Lower leg skin (tissue), 4 donors: Measurements from ENCODE around the gene CHD8. TPM values are rescaled to one million over a fixed set of nuclear protein-coding genes. Genes with fewer than 3 reads are reported as not detected.

Experiments
- DNase-seq, 2 donors: peaks; one replicate each; pipeline ENCODE4 v3.0.0-alpha.2; 2019; ENCODE audit warnings: low spot score in 2 of 2
- H3K4me3 ChIP-seq: fragments of 200-600 bp; sonication (generic); 2 replicates; pipeline ENCODE4 v1.5.1; 2017; ENCODE audit warnings: mild to moderate bottlenecking, low read depth; ENCODE audit not compliant: poor library complexity, severe bottlenecking
- POLR2A ChIP-seq, 2 donors: fragments of 450-650 bp; IDR thresholded peaks; one replicate each; pipeline ENCODE4 v1.6.1; 2016 to 2017; ENCODE audit warnings: antibody characterized with exemption in 2 of 2, mild to moderate bottlenecking in 1 of 2, moderate library complexity in 1 of 2
- WGBS, 2 donors: methylation state at CpG; one replicate each; pipeline ENCODE4 v1.1.5; 2018; 5-methylcytosine and 5-hydroxymethylcytosine counted together
- intact Hi-C: fragments of 100-400 bp; cut with DNase I; formaldehyde crosslinking; loops from one replicate; pipeline ENCODE4 v1.15.0; 2023; ENCODE audit warnings: low total_unique reads
- total RNA-seq, 4 donors: library from RNA; depleted of rRNA; stranded (reverse); fragments of >200 nt; gene quantifications; one replicate each; pipeline ENCODE4 v1.1.0, GENCODE V29; 2016
- TF ChIP-seq, protein P1 (sequence below), 3 donors: fragments of 450-650 bp; IDR thresholded peaks; one replicate each; pipeline ENCODE4 v1.5.1; 2016; ENCODE audit warnings: antibody characterized with exemption in 3 of 3, mild to moderate bottlenecking in 3 of 3, moderate library complexity in 2 of 3

The CHD8 gene, protein sequence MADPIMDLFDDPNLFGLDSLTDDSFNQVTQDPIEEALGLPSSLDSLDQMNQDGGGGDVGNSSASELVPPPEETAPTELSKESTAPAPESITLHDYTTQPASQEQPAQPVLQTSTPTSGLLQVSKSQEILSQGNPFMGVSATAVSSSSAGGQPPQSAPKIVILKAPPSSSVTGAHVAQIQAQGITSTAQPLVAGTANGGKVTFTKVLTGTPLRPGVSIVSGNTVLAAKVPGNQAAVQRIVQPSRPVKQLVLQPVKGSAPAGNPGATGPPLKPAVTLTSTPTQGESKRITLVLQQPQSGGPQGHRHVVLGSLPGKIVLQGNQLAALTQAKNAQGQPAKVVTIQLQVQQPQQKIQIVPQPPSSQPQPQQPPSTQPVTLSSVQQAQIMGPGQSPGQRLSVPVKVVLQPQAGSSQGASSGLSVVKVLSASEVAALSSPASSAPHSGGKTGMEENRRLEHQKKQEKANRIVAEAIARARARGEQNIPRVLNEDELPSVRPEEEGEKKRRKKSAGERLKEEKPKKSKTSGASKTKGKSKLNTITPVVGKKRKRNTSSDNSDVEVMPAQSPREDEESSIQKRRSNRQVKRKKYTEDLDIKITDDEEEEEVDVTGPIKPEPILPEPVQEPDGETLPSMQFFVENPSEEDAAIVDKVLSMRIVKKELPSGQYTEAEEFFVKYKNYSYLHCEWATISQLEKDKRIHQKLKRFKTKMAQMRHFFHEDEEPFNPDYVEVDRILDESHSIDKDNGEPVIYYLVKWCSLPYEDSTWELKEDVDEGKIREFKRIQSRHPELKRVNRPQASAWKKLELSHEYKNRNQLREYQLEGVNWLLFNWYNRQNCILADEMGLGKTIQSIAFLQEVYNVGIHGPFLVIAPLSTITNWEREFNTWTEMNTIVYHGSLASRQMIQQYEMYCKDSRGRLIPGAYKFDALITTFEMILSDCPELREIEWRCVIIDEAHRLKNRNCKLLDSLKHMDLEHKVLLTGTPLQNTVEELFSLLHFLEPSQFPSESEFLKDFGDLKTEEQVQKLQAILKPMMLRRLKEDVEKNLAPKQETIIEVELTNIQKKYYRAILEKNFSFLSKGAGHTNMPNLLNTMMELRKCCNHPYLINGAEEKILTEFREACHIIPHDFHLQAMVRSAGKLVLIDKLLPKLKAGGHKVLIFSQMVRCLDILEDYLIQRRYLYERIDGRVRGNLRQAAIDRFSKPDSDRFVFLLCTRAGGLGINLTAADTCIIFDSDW (N-terminal part only)
- 10 to 100 TPM; 78.4 to 98.6 (median 97.0) TPM for total RNA-seq

DNA sequence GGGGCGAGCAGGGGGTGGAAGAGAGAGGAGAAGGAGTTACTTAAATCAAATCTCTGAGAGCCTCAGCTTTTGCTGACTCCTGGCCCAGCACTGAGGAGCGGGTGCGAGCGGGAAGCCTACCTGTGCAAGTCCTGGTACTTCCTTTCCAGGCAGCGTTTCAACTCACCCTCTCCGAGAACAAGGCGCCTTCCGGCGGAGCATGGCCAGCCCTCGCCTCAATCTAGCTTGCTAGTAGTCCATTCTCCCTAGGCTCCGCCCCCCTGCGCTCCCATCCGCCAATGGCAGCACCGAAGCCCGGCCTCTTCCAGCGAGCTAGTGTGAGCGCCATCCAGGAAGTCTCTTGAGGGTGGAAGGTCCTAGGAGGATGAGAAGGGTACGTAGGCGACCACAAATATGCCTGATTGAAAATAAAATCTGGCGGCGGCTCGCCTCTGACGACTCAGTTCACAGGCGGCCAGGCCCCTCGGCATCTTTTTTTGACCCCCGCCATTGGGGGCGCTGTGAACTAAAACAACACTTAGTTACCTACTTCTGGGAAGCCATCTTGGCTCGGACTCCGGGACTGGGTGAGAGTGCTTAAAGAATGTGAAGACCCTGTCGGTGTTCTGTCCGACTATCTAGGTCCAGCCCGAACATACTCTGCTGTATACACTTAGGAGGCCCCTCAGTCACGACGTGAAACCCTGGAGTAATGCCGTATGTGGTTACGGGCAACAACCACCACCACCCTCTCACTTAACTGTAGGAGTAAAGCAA lies at the start of gene CHD8:
CHD8 (minus strand) TSS at position 212 of the 756 bp plus-strand sequence. CDS start 24,480 bp downstream, outside the sequence.
- 0 to 1% methylated on average over 29 to 36 of the region's 36 CpGs for WGBS, 2 donors
- DNase-seq: peak; percentile 100
- intact Hi-C loops: no loop called here
- TF ChIP-seq, protein P1, sequence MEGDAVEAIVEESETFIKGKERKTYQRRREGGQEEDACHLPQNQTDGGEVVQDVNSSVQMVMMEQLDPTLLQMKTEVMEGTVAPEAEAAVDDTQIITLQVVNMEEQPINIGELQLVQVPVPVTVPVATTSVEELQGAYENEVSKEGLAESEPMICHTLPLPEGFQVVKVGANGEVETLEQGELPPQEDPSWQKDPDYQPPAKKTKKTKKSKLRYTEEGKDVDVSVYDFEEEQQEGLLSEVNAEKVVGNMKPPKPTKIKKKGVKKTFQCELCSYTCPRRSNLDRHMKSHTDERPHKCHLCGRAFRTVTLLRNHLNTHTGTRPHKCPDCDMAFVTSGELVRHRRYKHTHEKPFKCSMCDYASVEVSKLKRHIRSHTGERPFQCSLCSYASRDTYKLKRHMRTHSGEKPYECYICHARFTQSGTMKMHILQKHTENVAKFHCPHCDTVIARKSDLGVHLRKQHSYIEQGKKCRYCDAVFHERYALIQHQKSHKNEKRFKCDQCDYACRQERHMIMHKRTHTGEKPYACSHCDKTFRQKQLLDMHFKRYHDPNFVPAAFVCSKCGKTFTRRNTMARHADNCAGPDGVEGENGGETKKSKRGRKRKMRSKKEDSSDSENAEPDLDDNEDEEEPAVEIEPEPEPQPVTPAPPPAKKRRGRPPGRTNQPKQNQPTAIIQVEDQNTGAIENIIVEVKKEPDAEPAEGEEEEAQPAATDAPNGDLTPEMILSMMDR (IDR thresholded peaks at IDR 0.05): peak in 1 of 3 donors; percentile 15
- TF ChIP-seq POLR2A (IDR thresholded peaks at IDR 0.05): no peak
- H3K4me3 ChIP-seq: peak within 1 kb of the TSS; percentile 73

DNA sequence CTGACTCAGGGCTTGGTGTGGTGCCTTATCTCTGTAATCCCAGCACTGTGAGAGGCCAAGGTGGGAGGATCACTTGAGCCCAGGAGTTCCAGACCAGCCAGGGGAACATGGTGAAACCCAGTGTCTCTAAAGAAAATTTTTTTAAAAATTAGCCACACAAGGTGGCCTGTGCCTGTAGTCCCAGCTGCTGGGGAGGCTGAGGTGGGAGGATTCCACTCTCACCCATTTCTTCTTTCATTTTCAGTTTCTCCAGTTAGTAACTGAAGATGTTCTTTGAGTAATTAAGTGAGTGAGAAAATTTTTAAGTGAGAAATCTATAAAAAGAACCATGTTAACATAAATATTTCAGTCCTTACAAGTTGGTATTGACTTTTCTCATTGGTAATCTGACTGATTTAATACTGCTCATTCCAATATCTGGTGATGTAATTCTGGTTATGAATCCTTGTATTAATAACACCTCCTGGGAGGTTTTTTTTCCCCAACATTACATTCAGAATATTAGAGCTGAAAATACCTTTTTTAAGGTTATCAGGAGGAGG lies 49.2 kb upstream of the CHD8 start:
- H3K4me3 ChIP-seq: no peak overlapping the region
- TF ChIP-seq POLR2A (IDR thresholded peaks at IDR 0.05): no peak
- TF ChIP-seq, protein P1 (IDR thresholded peaks at IDR 0.05): no peak
- no peak for DNase-seq
- intact Hi-C loops: loop anchor here (10.0 kb wide), 1 partner anchor 50 kb away; no protein-coding TSS in a partner anchor

DNA sequence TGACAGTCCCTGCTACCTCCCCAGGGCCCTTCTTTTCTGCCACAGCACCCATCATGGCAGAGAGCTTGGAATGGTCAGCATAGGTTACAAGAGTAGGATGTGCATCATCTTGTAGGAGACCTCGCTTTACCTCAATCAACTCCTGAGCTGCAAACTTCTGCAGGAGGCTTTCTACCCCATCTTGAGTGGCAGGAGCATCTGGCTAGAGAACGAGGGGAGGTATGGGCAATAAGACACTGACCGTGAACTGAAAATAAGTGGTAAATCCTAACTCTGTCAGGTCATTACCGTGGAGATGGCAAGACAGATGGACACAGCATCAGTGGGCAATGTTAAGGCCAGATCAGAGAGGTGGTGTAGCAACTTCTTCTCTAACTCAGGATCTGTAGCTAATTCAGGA lies 47.5 kb upstream of the CHD8 start:
- intact Hi-C loops: loop anchor here (10.0 kb wide), 1 partner anchor 51 kb away; no protein-coding TSS in a partner anchor
- DNase-seq: no peak
- WGBS, 2 donors: 89 to 95% methylated on average over 3 to 4 of the region's 4 CpGs
- H3K4me3 ChIP-seq: no peak overlapping the region
- TF ChIP-seq POLR2A (IDR thresholded peaks at IDR 0.05): no peak
- TF ChIP-seq, protein P1 (IDR thresholded peaks at IDR 0.05): no peak

DNA sequence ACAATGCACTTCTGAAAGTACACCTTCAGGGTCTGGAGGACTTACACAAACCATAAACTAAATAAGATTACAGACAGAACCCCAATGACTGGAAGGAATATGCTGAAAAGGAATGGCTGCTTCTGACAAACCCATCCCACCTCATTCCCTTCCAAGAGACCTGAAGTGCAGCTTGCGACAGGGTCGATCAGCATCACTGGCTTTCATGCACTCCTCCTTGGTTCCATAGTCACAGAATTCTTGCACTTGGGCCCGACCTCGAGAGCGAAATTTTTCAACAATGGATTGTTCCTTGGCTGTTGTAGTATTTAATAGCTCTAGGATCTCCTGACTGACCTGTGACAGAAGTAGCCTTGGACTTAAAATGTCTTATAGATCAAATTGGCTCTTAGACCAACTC lies 45.6 kb upstream of the CHD8 start:
- WGBS, 2 donors: 89 to 91% methylated on average over 5 of the region's 5 CpGs
- TF ChIP-seq, protein P1 (IDR thresholded peaks at IDR 0.05): no peak
- TF ChIP-seq POLR2A (IDR thresholded peaks at IDR 0.05): no peak
- intact Hi-C loops: loop anchor here (10.0 kb wide), 1 partner anchor 53 kb away; no protein-coding TSS in a partner anchor
- no peak for DNase-seq
- no peak overlapping the region for H3K4me3 ChIP-seq
